Mesothelial cell of epicardium (in vitro differentiated cells): ENCODE results near the gene NHERF2. TPM values are rescaled to one million over a fixed set of nuclear protein-coding genes. Genes with fewer than 3 reads are reported as not detected.

Source experiments
- DNase-seq, 2 experiments: peaks; one replicate each; pipeline ENCODE4 v3.0.0; 2021; ENCODE audit warnings: low spot score in 2 of 2; ENCODE audit not compliant: unreplicated experiment in 2 of 2
- H3K27ac Mint-ChIP-seq: 2 replicates; pipeline ENCODE4 v1.8.0; 2021; ENCODE audit warnings: mixed read lengths
- H3K27me3 Mint-ChIP-seq: 2 replicates; pipeline ENCODE4 v1.8.0; 2021; ENCODE audit warnings: low read depth, mixed read lengths
- H3K36me3 Mint-ChIP-seq: 2 replicates; pipeline ENCODE4 v1.8.0; 2021; ENCODE audit warnings: mixed read lengths
- H3K4me1 Mint-ChIP-seq: 2 replicates; pipeline ENCODE4 v1.8.0; 2021; ENCODE audit warnings: mixed read lengths
- H3K4me3 Mint-ChIP-seq: 2 replicates; pipeline ENCODE4 v1.8.0; 2021; ENCODE audit warnings: mild to moderate bottlenecking, moderate library complexity, mixed read lengths
- H3K9me3 Mint-ChIP-seq: 2 replicates; pipeline ENCODE4 v1.8.0; 2021; ENCODE audit warnings: mixed read lengths
- CTCF ChIP-seq: fragments of 200-600 bp; sonication (generic); IDR thresholded peaks from one replicate; pipeline ENCODE4 v1.5.0; 2021; ENCODE audit warnings: antibody characterized with exemption; ENCODE audit not compliant: unreplicated experiment
- total RNA-seq: library from RNA; stranded (reverse); gene quantifications from 3 replicates; pipeline ENCODE4 v1.2.1, GENCODE V29; 2021

Gene NHERF2
- 48.1 to 55.1 TPM (median 51.3 TPM) in 3 replicates for total RNA-seq

DNA sequence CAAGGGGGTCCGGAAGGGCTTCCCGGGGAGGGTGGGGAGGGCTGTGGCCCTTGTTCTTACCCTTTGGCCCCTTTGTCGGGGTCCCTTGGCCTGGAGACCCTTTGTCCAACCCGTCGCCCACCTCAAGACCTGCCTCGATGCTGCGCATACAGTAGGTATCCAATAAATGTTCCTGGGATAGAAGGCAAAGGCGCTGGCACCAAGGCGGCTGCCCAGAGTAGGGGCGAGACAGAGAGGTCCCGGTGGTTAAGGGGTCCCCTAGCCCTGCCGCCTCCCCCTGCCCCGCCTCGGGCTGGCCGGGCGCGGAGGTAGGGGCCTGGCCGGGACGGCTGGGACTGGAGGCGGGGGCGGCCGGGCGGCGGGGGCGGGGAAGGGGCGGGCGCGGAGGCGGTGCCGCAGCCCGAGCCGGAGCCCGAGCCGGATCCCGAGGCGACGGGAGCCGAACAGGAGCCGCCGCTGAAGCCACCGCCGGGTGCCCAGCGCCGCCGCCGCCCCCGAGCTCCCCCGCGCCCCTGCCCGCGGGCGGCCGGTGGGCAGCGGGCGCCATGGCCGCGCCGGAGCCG is at the start of gene NHERF2:
Gene NHERF2, plus strand, starts transcription at position 442 of the 563 bp plus-strand sequence. Its CDS starts 104 bp downstream, at position 546.
- peak within 1 kb of the TSS; percentile 39 for H3K27ac Mint-ChIP-seq
- peaks cover 2% of the 10 kb centered on the region for H3K36me3 Mint-ChIP-seq
- peak in 1 of 2 experiments; percentile 26 for DNase-seq
- TF ChIP-seq CTCF: no peak
- H3K4me1 Mint-ChIP-seq: peaks cover 27% of the 10 kb centered on the region
- no peaks in the 10 kb centered on the region for H3K9me3 Mint-ChIP-seq
- H3K4me3 Mint-ChIP-seq: peak within 1 kb of the TSS; percentile 79
- H3K27me3 Mint-ChIP-seq: peaks cover 13% of the 10 kb centered on the region

- Mint-ChIP-seq H3K36me3 (peaks cover 9% of the 10 kb centered on the region), H3K4me3 (no peak overlapping the region), H3K9me3 (no peaks in the 10 kb centered on the region), H3K27me3 (peaks cover 39% of the 10 kb centered on the region), H3K4me1 (peaks cover 12% of the 10 kb centered on the region), H3K27ac (no peak overlapping the region)
- DNase-seq: no peak
- no peak for TF ChIP-seq CTCF
These were observed 49.5 kb upstream of the NHERF2 start for GRCh38 chr16:1976951-1977874.

- peaks cover 8% of the 10 kb centered on the region for H3K4me1 Mint-ChIP-seq
- no peaks in the 10 kb centered on the region for H3K9me3 Mint-ChIP-seq
- peaks cover 9% of the 10 kb centered on the region for H3K36me3 Mint-ChIP-seq
- peaks cover 46% of the 10 kb centered on the region for H3K27me3 Mint-ChIP-seq
- TF ChIP-seq CTCF: no peak
- no peak overlapping the region for H3K4me3 Mint-ChIP-seq
- no peak overlapping the region for H3K27ac Mint-ChIP-seq
- no peak for DNase-seq
These were observed 48.8 kb upstream of the NHERF2 start for GRCh38 chr16:1977875-1978268.

GRCh38 chr16:1978476-1979120 is 48.1 kb upstream of the NHERF2 start:
- H3K27me3 Mint-ChIP-seq: peaks cover 51% of the 10 kb centered on the region
- H3K9me3 Mint-ChIP-seq: no peaks in the 10 kb centered on the region
- no peak for DNase-seq
- no peak for TF ChIP-seq CTCF
- no peak overlapping the region for H3K27ac Mint-ChIP-seq
- H3K36me3 Mint-ChIP-seq: peaks cover 9% of the 10 kb centered on the region
- no peak overlapping the region for H3K4me3 Mint-ChIP-seq
- H3K4me1 Mint-ChIP-seq: peaks cover 4% of the 10 kb centered on the region

DNA sequence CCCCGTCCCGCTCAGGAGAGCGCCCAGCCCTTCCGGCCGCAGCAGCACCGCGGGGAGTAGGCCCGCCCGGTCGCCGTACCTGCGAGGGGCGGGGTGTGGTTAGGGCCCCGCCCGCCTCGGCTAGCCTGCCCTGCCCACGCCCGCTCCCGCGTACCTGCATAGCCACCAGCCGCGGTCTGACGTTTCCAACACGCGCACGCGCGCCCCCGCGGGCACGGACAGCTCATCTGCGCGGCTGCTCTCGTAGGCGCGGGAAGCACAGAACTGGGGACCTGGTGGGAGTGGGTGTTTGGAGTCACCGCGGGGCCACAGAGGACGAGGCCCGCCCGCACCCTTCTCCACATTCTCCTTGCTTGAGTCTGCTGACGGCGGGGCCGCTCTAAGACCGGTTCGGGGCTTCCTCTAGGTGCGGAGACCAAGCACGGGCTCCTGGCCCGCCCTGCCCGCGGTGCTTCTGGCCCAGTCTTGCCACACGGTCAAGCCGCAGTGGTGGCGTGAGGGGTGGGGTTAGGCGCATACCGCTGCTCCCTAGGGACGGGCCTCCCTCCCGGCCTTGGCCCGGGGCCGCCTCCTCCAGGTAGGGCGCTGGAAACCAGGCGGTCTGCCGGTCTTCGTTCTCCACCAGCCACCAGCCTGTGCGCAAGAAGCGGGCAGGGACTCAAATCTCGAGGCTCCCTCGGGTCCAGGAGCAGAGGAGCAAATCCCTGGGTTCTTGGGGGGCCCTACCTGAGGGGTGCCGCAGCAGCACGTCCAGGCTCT is 47.3 kb upstream of the NHERF2 start:
- Mint-ChIP-seq H3K27ac (no peak overlapping the region), H3K27me3 (peaks cover 51% of the 10 kb centered on the region), H3K4me3 (peak overlapping the region; percentile 46), H3K4me1 (peaks cover 4% of the 10 kb centered on the region), H3K36me3 (peaks cover 9% of the 10 kb centered on the region), H3K9me3 (no peaks in the 10 kb centered on the region)
- peak in 1 of 2 experiments; percentile 65 for DNase-seq
- no peak for TF ChIP-seq CTCF
